Fibroblast of lung (primary cell): ENCODE measurements around the gene PPIF. TPM values are rescaled to one million over a fixed set of nuclear protein-coding genes. Genes with fewer than 3 reads are reported as not detected.

Experiments used
- DNase-seq, 2 donors: peaks; one replicate each; pipeline versions ENCODE4 v3.0.0 to v3.0.0-alpha.2; 2010; ENCODE audit warnings: low read depth in 2 of 2
- H2AFZ ChIP-seq: 2 replicates; pipeline ENCODE4 v1.5.1; 2012; ENCODE audit warnings: low read length, control low read depth, inconsistent platforms
- H3K27ac ChIP-seq: 2 replicates; pipeline ENCODE4 v1.5.1; 2011; ENCODE audit warnings: low read length, control low read depth; ENCODE audit not compliant: insufficient read depth
- H3K27me3 ChIP-seq: 2 replicates; pipeline ENCODE4 v1.5.1; 2011; ENCODE audit warnings: mild to moderate bottlenecking, low read length; ENCODE audit not compliant: control insufficient read depth, insufficient read depth
- H3K36me3 ChIP-seq: 2 replicates; pipeline ENCODE4 v1.5.1; 2011; ENCODE audit warnings: low read length; ENCODE audit not compliant: control insufficient read depth, insufficient read depth
- H3K4me1 ChIP-seq: 2 replicates; pipeline ENCODE4 v1.5.1; 2011; ENCODE audit warnings: low read length; ENCODE audit not compliant: control insufficient read depth, insufficient read depth; ENCODE audit errors: extremely low read depth
- H3K4me2 ChIP-seq: 2 replicates; pipeline ENCODE4 v1.5.1; 2011; ENCODE audit warnings: low read length, control low read depth; ENCODE audit not compliant: insufficient read depth; ENCODE audit errors: extremely low read depth
- H3K4me3 ChIP-seq, 4 experiments: fragments of 200-600 bp in 1 of 4; sonication (generic) in 1 of 4; replicated peaks in 1 of 4; 2 replicates each; pipeline ENCODE4 v1.5.1; 2011 to 2016; ENCODE audit warnings: low read length in 4 of 4, low read depth in 3 of 4, mild to moderate bottlenecking in 3 of 4, control low read depth in 2 of 4, inconsistent platforms in 1 of 4, mixed read lengths in 1 of 4; ENCODE audit not compliant: insufficient read depth in 1 of 4; ENCODE audit errors: control extremely low read depth in 1 of 4
- H3K79me2 ChIP-seq: 2 replicates; pipeline ENCODE4 v1.5.1; 2012; ENCODE audit warnings: mild to moderate bottlenecking, low read length, inconsistent platforms; ENCODE audit not compliant: control insufficient read depth, insufficient read depth
- H3K9ac ChIP-seq: 2 replicates; pipeline ENCODE4 v1.5.1; 2011; ENCODE audit warnings: mild to moderate bottlenecking, low read length, control low read depth; ENCODE audit not compliant: insufficient read depth
- H3K9me3 ChIP-seq: 2 replicates; pipeline ENCODE4 v1.5.1; 2012; ENCODE audit warnings: low read depth, low read length; ENCODE audit not compliant: control insufficient read depth, insufficient read depth
- H4K20me1 ChIP-seq: 2 replicates; pipeline ENCODE4 v1.5.1; 2011; ENCODE audit warnings: low read length; ENCODE audit not compliant: control insufficient read depth, insufficient read depth; ENCODE audit errors: extremely low read depth
- CTCF ChIP-seq, 2 donors: IDR thresholded peaks in 1 of 2; conservative IDR thresholded peaks in 1 of 2; 1 replicate in 1 of 2; 2 replicates in 1 of 2; pipeline ENCODE4 v1.5.1; 2011 to 2012; ENCODE audit warnings: low read length in 2 of 2, control low read depth in 1 of 2, inconsistent platforms in 1 of 2, low read depth in 1 of 2, mild to moderate bottlenecking in 1 of 2
- EZH2 ChIP-seq: IDR thresholded peaks from 2 replicates; pipeline ENCODE4 v1.5.1; 2012; ENCODE audit warnings: low read length, control low read depth, mild to moderate bottlenecking; ENCODE audit errors: missing control alignments
- polyA plus RNA-seq, 2 donors: library from polyadenylated mRNA; depleted of rRNA in 1 of 2; stranded (reverse) in 1 of 2; unstranded in 1 of 2; fragments of >200 nt; gene quantifications; 2 replicates each; pipeline ENCODE4 v1.2.1, GENCODE V29; 2011 to 2012; ENCODE audit warnings: missing spikeins in 1 of 2
- total RNA-seq: library from RNA; depleted of rRNA; stranded (reverse); fragments of >200 nt; gene quantifications from 2 replicates; pipeline ENCODE4 v1.2.1, GENCODE V29; 2014

Gene PPIF
- total and polyA plus RNA-seq, 2 donors (not counting 1 experiment from before 2014, with no cell fraction given) = 18.7 to 63.0 TPM

- Histone ChIP-seq H3K4me1 (peaks cover 3% of the 10 kb centered on the region), H4K20me1 (no peaks in the 10 kb centered on the region), H3K27ac (no peak overlapping the region), H2AFZ (no peak overlapping the region), H3K9ac (no peak overlapping the region), H3K79me2 (no peaks in the 10 kb centered on the region), H3K4me3 (no peak overlapping the region), H3K9me3 (no peaks in the 10 kb centered on the region), H3K27me3 (no peaks in the 10 kb centered on the region), H3K36me3 (peaks cover 24% of the 10 kb centered on the region), H3K4me2 (no peak overlapping the region)
- no peak for DNase-seq
- TF ChIP-seq CTCF (conservative IDR thresholded peaks at IDR 0.05 in 1 of 2, IDR thresholded peaks at IDR 0.05 in 1 of 2; ENCODE audit: low read depth in 1 of 2, low read length in 2 of 2) (no peak), EZH2 (no peak)
Measured at GRCh38 chr10:79390057-79390456, 42.8 kb downstream of the PPIF start.

GRCh38 chr10:79390551-79391229 is 43.4 kb downstream of the PPIF start:
- Histone ChIP-seq H2AFZ (no peak overlapping the region), H3K4me3 (no peak overlapping the region), H3K9ac (no peak overlapping the region), H3K9me3 (no peaks in the 10 kb centered on the region), H3K4me2 (no peak overlapping the region), H3K27ac (no peak overlapping the region), H4K20me1 (no peaks in the 10 kb centered on the region), H3K27me3 (no peaks in the 10 kb centered on the region), H3K36me3 (peaks cover 18% of the 10 kb centered on the region), H3K79me2 (no peaks in the 10 kb centered on the region), H3K4me1 (peaks cover 3% of the 10 kb centered on the region)
- DNase-seq = no peak
- TF ChIP-seq EZH2 = no peak
- peak; percentile 26 to 33 for TF ChIP-seq CTCF (conservative IDR thresholded peaks at IDR 0.05 in 1 of 2, IDR thresholded peaks at IDR 0.05 in 1 of 2; ENCODE audit: low read depth in 1 of 2, low read length in 2 of 2)

- no peak overlapping the region for H2AFZ ChIP-seq
- no peaks in the 10 kb centered on the region for H3K9me3 ChIP-seq
- peaks cover 14% of the 10 kb centered on the region for H3K36me3 ChIP-seq
- no peak overlapping the region for H3K27ac ChIP-seq
- no peak for DNase-seq
- peaks cover 3% of the 10 kb centered on the region for H3K4me1 ChIP-seq
- no peaks in the 10 kb centered on the region for H3K79me2 ChIP-seq
- H3K4me3 ChIP-seq = no peak overlapping the region
- H3K4me2 ChIP-seq = no peak overlapping the region
- no peak for TF ChIP-seq EZH2
- no peak for TF ChIP-seq CTCF (conservative IDR thresholded peaks at IDR 0.05 in 1 of 2, IDR thresholded peaks at IDR 0.05 in 1 of 2; ENCODE audit: low read depth in 1 of 2, low read length in 2 of 2)
- no peak overlapping the region for H3K9ac ChIP-seq
- no peaks in the 10 kb centered on the region for H4K20me1 ChIP-seq
- no peaks in the 10 kb centered on the region for H3K27me3 ChIP-seq
Measured at GRCh38 chr10:79391231-79392019, 44.2 kb downstream of the PPIF start.
